Measurements from ENCODE around the gene EXD3. TPM values are rescaled to one million over a fixed set of nuclear protein-coding genes. Genes with fewer than 3 reads are reported as not detected.

Gene EXD3
- total RNA-seq, 1 experiment from 2014 or later: 15.3 TPM

DNA sequence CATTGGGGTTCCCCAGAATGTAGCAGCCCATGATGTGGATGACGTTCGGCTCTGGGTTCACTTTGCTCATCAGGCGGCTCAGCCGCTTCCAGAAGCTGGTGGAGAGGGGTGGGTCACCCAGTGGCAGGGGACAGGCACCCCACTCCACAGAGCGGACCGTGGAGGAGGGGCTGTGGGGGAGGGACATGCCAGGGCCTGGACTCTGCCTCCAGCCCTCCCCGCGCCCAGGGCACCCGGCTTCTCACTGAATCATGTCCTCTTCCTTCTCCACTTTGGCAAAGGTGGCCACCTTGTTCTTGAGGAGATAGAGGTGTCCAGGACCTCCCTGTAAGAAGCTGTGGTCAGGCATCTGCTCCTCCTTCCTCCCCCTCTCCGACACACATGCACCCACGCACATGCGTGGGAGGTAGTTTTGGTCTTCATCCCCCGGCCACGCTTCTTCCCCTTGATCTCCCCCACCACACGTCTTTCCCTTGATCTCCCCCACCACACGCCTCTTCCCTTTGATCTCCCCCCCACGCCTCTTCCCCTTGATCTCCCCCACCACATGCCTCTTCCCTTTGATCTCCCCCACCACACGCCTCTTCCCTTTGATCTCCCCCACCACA is 27.1 kb upstream of the EXD3 start:
- no peaks in the 10 kb centered on the region for H3K23me2 ChIP-seq (ENCODE audit: insufficient read length, low read depth, low read length, poor library complexity, severe bottlenecking)
- Mint-ChIP-seq H3K36me3 (ENCODE audit: insufficient read depth in 1 of 3, low read depth in 3 of 3) (peaks cover 0 to 13% (median 2%) of the 10 kb centered on the region in 3 experiments; a peak in 4 of 7 replicates), H3K27ac (no peak overlapping the region), H3K4me1 (peaks cover 10 to 22% of the 10 kb centered on the region in 2 experiments), H3K27me3 (ENCODE audit: low read depth) (0 out of 2 replicates have a peak, but pooled peaks cover 2% of the 10 kb centered on the region), H3K9me3 (no peaks in the 10 kb centered on the region), H3K4me3 (no peak overlapping the region)
- H2AFZ ChIP-seq (ENCODE audit: low read length): no peak overlapping the region
- TF ChIP-seq, protein P1, sequence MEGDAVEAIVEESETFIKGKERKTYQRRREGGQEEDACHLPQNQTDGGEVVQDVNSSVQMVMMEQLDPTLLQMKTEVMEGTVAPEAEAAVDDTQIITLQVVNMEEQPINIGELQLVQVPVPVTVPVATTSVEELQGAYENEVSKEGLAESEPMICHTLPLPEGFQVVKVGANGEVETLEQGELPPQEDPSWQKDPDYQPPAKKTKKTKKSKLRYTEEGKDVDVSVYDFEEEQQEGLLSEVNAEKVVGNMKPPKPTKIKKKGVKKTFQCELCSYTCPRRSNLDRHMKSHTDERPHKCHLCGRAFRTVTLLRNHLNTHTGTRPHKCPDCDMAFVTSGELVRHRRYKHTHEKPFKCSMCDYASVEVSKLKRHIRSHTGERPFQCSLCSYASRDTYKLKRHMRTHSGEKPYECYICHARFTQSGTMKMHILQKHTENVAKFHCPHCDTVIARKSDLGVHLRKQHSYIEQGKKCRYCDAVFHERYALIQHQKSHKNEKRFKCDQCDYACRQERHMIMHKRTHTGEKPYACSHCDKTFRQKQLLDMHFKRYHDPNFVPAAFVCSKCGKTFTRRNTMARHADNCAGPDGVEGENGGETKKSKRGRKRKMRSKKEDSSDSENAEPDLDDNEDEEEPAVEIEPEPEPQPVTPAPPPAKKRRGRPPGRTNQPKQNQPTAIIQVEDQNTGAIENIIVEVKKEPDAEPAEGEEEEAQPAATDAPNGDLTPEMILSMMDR (conservative IDR thresholded peaks at IDR 0.05): no peak
- DNase-seq: no peak
- no CpG with 5 or more reads among the region's 18 CpGs for WGBS (ENCODE audit: extremely low coverage, insufficient read length, low lambda C conversion rate)
- no peak overlapping the region for H2BK12ac ChIP-seq (ENCODE audit: insufficient read length, low read depth, low read length)
- no peak overlapping the region for H2AK5ac ChIP-seq (ENCODE audit: insufficient read length, low read length)
- no peak overlapping the region for H4K8ac ChIP-seq (replicated peaks; ENCODE audit: insufficient read length, low read depth, low read length)
- no peaks in the 10 kb centered on the region for H3K27me3 ChIP-seq (ENCODE audit: insufficient read depth, low read length)
- no peak overlapping the region for H2BK5ac ChIP-seq (ENCODE audit: insufficient read length, low read length)
- H3K27ac ChIP-seq (ENCODE audit: insufficient read length, low read depth, low read length): no peak overlapping the region
- H3K18ac ChIP-seq (ENCODE audit: insufficient read length, low read depth, low read length): no peak overlapping the region
- H3K79me2 ChIP-seq (ENCODE audit: insufficient read depth, low read length): no peaks in the 10 kb centered on the region
- H3K4ac ChIP-seq (ENCODE audit: low read depth, low read length): no peak overlapping the region
- no peak overlapping the region for H3T11ph ChIP-seq (ENCODE audit: low read length)
- no peak overlapping the region for H4K5ac ChIP-seq (ENCODE audit: insufficient read length, low read depth, low read length)
- H4K20me1 ChIP-seq (ENCODE audit: control insufficient read depth, insufficient read depth, insufficient read length): peaks cover 3% of the 10 kb centered on the region
- no peak overlapping the region for H3K4me2 ChIP-seq (ENCODE audit: insufficient read depth, insufficient read length, low read length)
- H3K79me1 ChIP-seq (ENCODE audit: insufficient read depth, low read depth, low read length, poor library complexity, severe bottlenecking): no peaks in the 10 kb centered on the region
- H3K4me1 ChIP-seq (ENCODE audit: insufficient read depth, low read length): no peaks in the 10 kb centered on the region
- H3K23ac ChIP-seq (ENCODE audit: insufficient read length, low read depth, low read length): no peak overlapping the region
- H4K91ac ChIP-seq (ENCODE audit: insufficient read length, low read depth, low read length): no peak overlapping the region
- H3K9me3 ChIP-seq (ENCODE audit: control insufficient read depth, low read depth, low read length): no peaks in the 10 kb centered on the region
- no peak overlapping the region for H3K9ac ChIP-seq (ENCODE audit: extremely low read depth, insufficient read length, low read length)
- no peak overlapping the region for H2BK15ac ChIP-seq (ENCODE audit: low read depth, low read length)
- no peak overlapping the region for H3K56ac ChIP-seq (ENCODE audit: insufficient read length, low read depth, low read length)
- no peak overlapping the region for H3K14ac ChIP-seq (ENCODE audit: insufficient read depth, low read length)
- H2BK20ac ChIP-seq (ENCODE audit: low read depth, low read length, poor library complexity, severe bottlenecking): no peak overlapping the region
- no peak overlapping the region for H2BK120ac ChIP-seq (ENCODE audit: low read depth, low read length, poor library complexity, severe bottlenecking)
